OCI-LY7 (cell line): ENCODE measurements around the gene CYFIP2. TPM values are rescaled to one million over a fixed set of nuclear protein-coding genes. Genes with fewer than 3 reads are reported as not detected.

Experiments used
- BruUV-seq: library from RNA; stranded (reverse); fragments of 400-500 nt; replicated peaks from 2 replicates; lab custom pipeline; 2021; lab: Mats Ljungman, UMichigan
- CTCF ChIA-PET: fragments of 300-600 bp; sonication (Branson Sonifier 250); formaldehyde crosslinking; loops from one replicate; lab custom pipeline; 2022; ENCODE audit warnings: antibody characterized with exemption; ENCODE audit not compliant: unreplicated experiment; lab: Charles Lee
- POLR2A ChIA-PET: fragments of 300-600 bp; sonication (Branson Sonifier 250); formaldehyde crosslinking; loops from one replicate; lab custom pipeline; 2022; ENCODE audit warnings: antibody characterized with exemption; lab: Charles Lee
- DNase-seq: peaks from one replicate; pipeline ENCODE4 v3.0.0-alpha.2; 2015; ENCODE audit warnings: low spot score
- H2AFZ ChIP-seq: fragments of 200-600 bp; sonication (generic), shearing (Covaris generic); 2 replicates; pipeline ENCODE4 v1.6.1; 2014; ENCODE audit warnings: mild to moderate bottlenecking, antibody characterized with exemption, low read length, moderate library complexity
- H3K27ac ChIP-seq: fragments of 200-600 bp; sonication (generic); 2 replicates; pipeline ENCODE4 v1.5.1; 2014; ENCODE audit warnings: mixed run types, low read depth, mild to moderate bottlenecking, moderate library complexity, low read length, inconsistent platforms; ENCODE audit not compliant: poor library complexity, severe bottlenecking
- H3K36me3 ChIP-seq: fragments of 200-600 bp; sonication (generic); 2 replicates; pipeline ENCODE4 v1.6.1; 2014; ENCODE audit warnings: mild to moderate bottlenecking, antibody characterized with exemption, low read length, moderate library complexity, mixed read lengths; ENCODE audit not compliant: insufficient read depth
- H3K4me1 ChIP-seq: fragments of 200-600 bp; sonication (generic); 2 replicates; pipeline ENCODE4 v1.5.1; 2014; ENCODE audit warnings: mild to moderate bottlenecking, low read length; ENCODE audit not compliant: insufficient read depth, poor library complexity, severe bottlenecking
- H3K4me2 ChIP-seq: fragments of 200-600 bp; sonication (generic); 2 replicates; pipeline ENCODE4 v1.6.1; 2014; ENCODE audit warnings: mild to moderate bottlenecking, low read length
- H3K4me3 ChIP-seq: fragments of 200-600 bp; sonication (generic); 2 replicates; pipeline ENCODE4 v1.5.1; 2014; ENCODE audit warnings: mild to moderate bottlenecking, low read depth, low read length; ENCODE audit not compliant: poor library complexity, severe bottlenecking
- H3K79me2 ChIP-seq: fragments of 200-600 bp; sonication (generic); 2 replicates; pipeline ENCODE4 v1.6.1; 2016; ENCODE audit warnings: low read depth, mild to moderate bottlenecking, low read length, moderate library complexity, mixed read lengths; ENCODE audit not compliant: insufficient read depth
- H3K9me2 ChIP-seq: fragments of 200-600 bp; sonication (generic); 2 replicates; pipeline ENCODE4 v1.6.1; 2016; ENCODE audit warnings: mild to moderate bottlenecking, low read length, mixed read lengths; ENCODE audit not compliant: insufficient read depth
- H3K9me3 ChIP-seq: fragments of 200-600 bp; sonication (generic); 2 replicates; pipeline ENCODE4 v1.6.1; 2014; ENCODE audit warnings: mild to moderate bottlenecking, mixed run types, low read length, mixed read lengths
- H4K20me1 ChIP-seq: fragments of 200-600 bp; sonication (generic); 2 replicates; pipeline ENCODE4 v1.6.1; 2014; ENCODE audit warnings: mild to moderate bottlenecking, antibody characterized with exemption, low read length, moderate library complexity, mixed read lengths; ENCODE audit not compliant: insufficient read depth
- EZH2phosphoT487 ChIP-seq: fragments of 200-600 bp; sonication (generic); IDR thresholded peaks from 2 replicates; pipeline ENCODE4 v1.6.1; 2018; ENCODE audit warnings: low read depth, borderline replicate concordance, mild to moderate bottlenecking, mixed run types, antibody characterized with exemption, low read length, moderate library complexity, mixed read lengths
- intact Hi-C: fragments of 100-400 bp; cut with micrococcal nuclease; formaldehyde crosslinking; loops from one replicate; pipeline ENCODE4 v1.10.0; 2022; ENCODE audit not compliant: unreplicated experiment
- total RNA-seq, 2 experiments: library from RNA; depleted of rRNA in 1 of 2; stranded (reverse); fragments of >200 nt in 1 of 2; shearing (Covaris generic) in 1 of 2; gene quantifications; 2 replicates each; pipeline ENCODE4 v1.2.3, GENCODE V29; 2014 to 2022
- TF ChIP-seq, protein P1 (sequence below): fragments of 200-600 bp; sonication (generic); conservative IDR thresholded peaks from 2 replicates; pipeline ENCODE4 v1.5.1; 2014; ENCODE audit warnings: mild to moderate bottlenecking, antibody characterized with exemption, low read length, moderate library complexity, mixed read lengths

CYFIP2 gene
- total RNA-seq, 2 experiments from 2014 or later, result 258 to 419 TPM

DNA sequence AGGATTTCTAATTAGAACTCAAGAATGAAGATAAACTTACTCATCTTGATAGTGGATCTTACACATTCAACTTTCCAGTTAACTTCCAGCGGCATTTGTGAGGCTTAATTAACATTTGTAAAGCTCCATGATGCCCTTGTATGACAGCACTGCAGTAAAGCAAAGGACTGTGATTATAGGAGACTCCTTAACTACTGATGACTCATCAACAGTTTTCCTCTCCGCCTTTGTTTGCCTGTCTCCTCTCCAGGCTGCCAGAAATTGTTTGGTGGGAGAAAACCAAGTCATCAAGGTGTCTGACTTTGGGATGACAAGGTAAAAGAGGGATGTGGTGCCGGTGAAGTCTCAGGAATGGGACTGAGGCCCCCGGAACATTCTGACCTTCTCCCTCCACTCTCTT is 20.4 kb upstream of the CYFIP2 start:
- ChIA-PET CTCF (no interaction called here), POLR2A (no interaction called here)
- H3K4me2 ChIP-seq, result no peak overlapping the region
- H3K4me1 ChIP-seq, result no peaks in the 10 kb centered on the region
- no peaks in the 10 kb centered on the region for H3K36me3 ChIP-seq
- H3K9me2 ChIP-seq, result no peaks in the 10 kb centered on the region
- H4K20me1 ChIP-seq, result no peaks in the 10 kb centered on the region
- no peak overlapping the region for H3K27ac ChIP-seq
- H2AFZ ChIP-seq, result no peak overlapping the region
- intact Hi-C loops, result no loop called here
- no peak for TF ChIP-seq EZH2phosphoT487
- TF ChIP-seq, protein P1, sequence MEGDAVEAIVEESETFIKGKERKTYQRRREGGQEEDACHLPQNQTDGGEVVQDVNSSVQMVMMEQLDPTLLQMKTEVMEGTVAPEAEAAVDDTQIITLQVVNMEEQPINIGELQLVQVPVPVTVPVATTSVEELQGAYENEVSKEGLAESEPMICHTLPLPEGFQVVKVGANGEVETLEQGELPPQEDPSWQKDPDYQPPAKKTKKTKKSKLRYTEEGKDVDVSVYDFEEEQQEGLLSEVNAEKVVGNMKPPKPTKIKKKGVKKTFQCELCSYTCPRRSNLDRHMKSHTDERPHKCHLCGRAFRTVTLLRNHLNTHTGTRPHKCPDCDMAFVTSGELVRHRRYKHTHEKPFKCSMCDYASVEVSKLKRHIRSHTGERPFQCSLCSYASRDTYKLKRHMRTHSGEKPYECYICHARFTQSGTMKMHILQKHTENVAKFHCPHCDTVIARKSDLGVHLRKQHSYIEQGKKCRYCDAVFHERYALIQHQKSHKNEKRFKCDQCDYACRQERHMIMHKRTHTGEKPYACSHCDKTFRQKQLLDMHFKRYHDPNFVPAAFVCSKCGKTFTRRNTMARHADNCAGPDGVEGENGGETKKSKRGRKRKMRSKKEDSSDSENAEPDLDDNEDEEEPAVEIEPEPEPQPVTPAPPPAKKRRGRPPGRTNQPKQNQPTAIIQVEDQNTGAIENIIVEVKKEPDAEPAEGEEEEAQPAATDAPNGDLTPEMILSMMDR, result no peak
- no TSS peak for BruUV-seq
- no peaks in the 10 kb centered on the region for H3K79me2 ChIP-seq
- no peak for DNase-seq
- H3K4me3 ChIP-seq, result no peak overlapping the region
- no peaks in the 10 kb centered on the region for H3K9me3 ChIP-seq

DNA sequence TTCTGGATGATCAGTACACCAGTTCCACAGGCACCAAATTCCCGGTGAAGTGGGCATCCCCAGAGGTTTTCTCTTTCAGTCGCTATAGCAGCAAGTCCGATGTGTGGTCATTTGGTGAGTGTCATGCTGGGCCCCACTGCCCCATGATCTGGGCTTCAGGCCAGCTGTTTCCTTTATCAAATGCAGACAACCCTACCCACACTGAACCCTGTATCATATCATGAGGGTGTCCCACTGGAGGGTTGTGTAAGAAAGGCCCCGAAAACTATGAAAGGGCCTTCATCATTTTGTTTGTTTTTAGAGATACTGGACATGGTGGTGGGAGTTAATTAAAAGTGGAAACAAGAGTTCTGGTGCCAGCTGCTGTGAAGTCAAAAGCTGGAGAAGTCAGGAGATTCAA is 20.0 kb upstream of the CYFIP2 start:
- no peak overlapping the region for H3K27ac ChIP-seq
- no peaks in the 10 kb centered on the region for H3K79me2 ChIP-seq
- H2AFZ ChIP-seq, result no peak overlapping the region
- no peak for DNase-seq
- H3K36me3 ChIP-seq, result no peaks in the 10 kb centered on the region
- H4K20me1 ChIP-seq, result no peaks in the 10 kb centered on the region
- H3K4me3 ChIP-seq, result no peak overlapping the region
- H3K4me2 ChIP-seq, result no peak overlapping the region
- intact Hi-C loops, result no loop called here
- no TSS peak for BruUV-seq
- no peak for TF ChIP-seq EZH2phosphoT487
- TF ChIP-seq, protein P1, result no peak
- H3K4me1 ChIP-seq, result no peaks in the 10 kb centered on the region
- ChIA-PET POLR2A (no interaction called here), CTCF (no interaction called here)
- no peaks in the 10 kb centered on the region for H3K9me3 ChIP-seq
- no peaks in the 10 kb centered on the region for H3K9me2 ChIP-seq

DNA sequence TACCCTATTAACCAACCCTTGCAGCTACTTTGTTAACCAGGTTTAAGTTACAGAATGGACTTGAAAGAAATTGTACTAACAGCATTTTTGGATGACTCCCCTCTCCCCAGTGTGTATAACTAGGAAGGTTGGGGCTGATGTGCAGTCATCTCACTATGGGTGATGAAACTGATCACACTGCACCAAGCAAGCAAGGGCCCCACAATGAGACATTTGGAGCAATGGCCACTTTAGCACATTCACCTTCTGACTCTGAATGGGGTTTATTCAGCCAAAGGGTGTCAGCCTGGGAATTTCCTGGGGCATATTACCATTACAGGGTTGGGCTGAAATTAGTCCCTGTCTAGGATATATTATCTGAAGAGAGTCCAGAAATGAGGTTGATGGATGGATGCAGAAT is 18.7 kb upstream of the CYFIP2 start:
- no peak overlapping the region for H3K4me2 ChIP-seq
- CTCF ChIA-PET, result no interaction called here
- H3K4me3 ChIP-seq, result no peak overlapping the region
- H3K27ac ChIP-seq, result no peak overlapping the region
- intact Hi-C loops, result no loop called here
- POLR2A ChIA-PET, result interaction anchor here (0.5 kb wide), 1 partner anchor 587 kb away, joined by 3 read pairs; no protein-coding TSS in a partner anchor
- no peaks in the 10 kb centered on the region for H4K20me1 ChIP-seq
- H2AFZ ChIP-seq, result no peak overlapping the region
- no peaks in the 10 kb centered on the region for H3K79me2 ChIP-seq
- H3K4me1 ChIP-seq, result no peaks in the 10 kb centered on the region
- no peak for DNase-seq
- H3K36me3 ChIP-seq, result no peaks in the 10 kb centered on the region
- no peak for TF ChIP-seq EZH2phosphoT487
- TF ChIP-seq, protein P1, result no peak
- no peaks in the 10 kb centered on the region for H3K9me2 ChIP-seq
- H3K9me3 ChIP-seq, result no peaks in the 10 kb centered on the region
- BruUV-seq, result no TSS peak
